Cerebellar cortex (tissue), 1 donor: ENCODE results near the gene CHRND.

Source experiments
- DNase-seq: peaks from one replicate; pipeline ENCODE4 v3.0.0-alpha.2; 2015; ENCODE audit warnings: low spot score

CHRND gene

GRCh38 chr2:232503809-232504323 is 22.1 kb upstream of the CHRND start:
- DNase-seq, result no peak

GRCh38 chr2:232504438-232504837 is 21.5 kb upstream of the CHRND start:
- DNase-seq, result peak; percentile 18

DNA sequence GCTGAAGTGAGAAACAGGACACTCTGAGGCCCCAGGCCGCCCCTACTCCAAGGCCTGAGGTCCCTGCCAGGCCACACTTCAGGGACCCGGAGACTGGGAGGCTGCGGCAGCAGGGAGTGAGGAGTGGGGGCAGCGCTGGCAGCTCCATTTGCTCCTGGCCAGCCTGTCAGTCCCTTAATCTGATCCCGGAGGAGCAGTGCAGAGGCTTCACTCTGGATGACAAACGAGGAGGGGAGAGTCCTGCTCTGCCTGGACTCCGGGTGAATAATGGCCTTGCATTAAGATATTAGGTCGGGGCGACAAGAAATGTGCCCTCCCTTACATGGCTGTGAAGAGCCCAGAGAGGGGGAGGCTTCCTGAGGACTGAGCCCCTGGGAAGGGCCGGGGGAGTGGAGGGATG is 20.1 kb upstream of the CHRND start:
- DNase-seq, result no peak

GRCh38 chr2:232506709-232507108 is 19.3 kb upstream of the CHRND start:
- DNase-seq, result no peak

GRCh38 chr2:232508251-232508650 is 17.7 kb upstream of the CHRND start:
- DNase-seq, result no peak

- no peak for DNase-seq
These were observed 14.5 kb upstream of the CHRND start for GRCh38 chr2:232511336-232511890.

DNA sequence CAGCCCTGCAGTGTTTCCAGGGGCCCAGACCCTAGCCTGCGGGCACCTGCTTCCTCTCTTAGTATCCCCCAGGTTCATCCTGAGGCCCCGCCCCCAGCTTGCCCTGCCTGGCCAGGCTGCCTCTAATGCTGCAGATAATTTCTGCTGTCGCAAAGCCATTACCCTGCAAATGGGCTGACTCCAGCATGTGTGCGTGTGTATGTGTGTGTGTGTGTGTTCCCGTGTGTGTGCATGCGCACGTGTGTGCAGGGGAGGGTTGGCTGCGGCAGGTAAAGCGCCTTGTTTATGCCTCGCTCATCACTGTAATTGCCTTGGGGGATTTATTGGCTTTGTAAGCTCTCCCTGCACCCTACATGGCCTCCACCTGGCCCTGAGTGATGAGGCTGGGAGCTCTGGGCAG is 13.4 kb upstream of the CHRND start:
- no peak for DNase-seq

- DNase-seq, result no peak
These were observed 12.6 kb upstream of the CHRND start for GRCh38 chr2:232513353-232513752.

DNA sequence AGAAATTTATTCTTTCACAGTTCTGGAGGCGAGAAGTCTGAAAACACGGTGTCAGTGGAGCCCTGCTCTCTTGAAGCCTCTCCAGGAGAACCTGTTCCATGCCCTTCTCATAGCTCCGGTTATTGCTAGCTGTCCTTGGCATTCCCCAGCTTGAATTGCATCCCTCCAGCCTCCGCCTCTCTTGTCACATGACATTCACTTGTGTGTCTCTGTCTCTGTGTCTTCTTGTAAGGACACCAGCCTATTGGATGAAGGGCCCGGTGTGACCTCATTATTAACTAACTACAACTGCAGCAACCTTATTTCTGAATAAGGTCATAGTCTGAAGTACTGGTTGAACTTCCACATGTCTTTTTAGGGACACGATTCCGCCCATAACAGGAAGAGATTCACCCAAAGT is 10.3 kb upstream of the CHRND start:
- DNase-seq, result no peak

- DNase-seq, result no peak
These were observed 9.4 kb upstream of the CHRND start for GRCh38 chr2:232516551-232516950.

DNA sequence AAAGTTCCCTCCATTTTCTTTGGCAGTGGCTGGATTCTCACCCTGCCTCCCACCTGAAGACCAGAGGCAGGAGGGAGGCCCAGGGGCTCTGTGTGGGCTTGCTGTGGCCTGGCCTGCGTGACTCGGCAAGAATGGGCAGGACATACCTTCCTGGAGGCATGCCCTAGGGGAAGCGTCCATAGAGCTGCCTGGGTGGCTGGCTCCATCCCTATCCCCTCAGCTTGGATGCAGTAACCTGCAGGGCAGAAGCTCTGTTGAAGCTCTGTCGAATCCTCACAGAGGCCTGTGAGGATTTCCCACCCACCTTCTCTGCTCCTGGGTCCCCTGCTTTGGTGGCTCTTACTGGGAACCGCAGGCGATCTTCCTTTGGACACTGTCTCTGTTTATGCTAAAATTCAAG is 7.1 kb upstream of the CHRND start:
- no peak for DNase-seq

- DNase-seq, result no peak
These were observed 6.2 kb upstream of the CHRND start, which contains the start of gene PRSS56 for GRCh38 chr2:232519581-232520438. Gene PRSS56 (plus strand): TSS chr2:232520388. CDS start chr2:232520599, 211 bp downstream.

- no peak for DNase-seq
These were observed 5.5 kb upstream of the CHRND start for GRCh38 chr2:232520489-232520888.

DNA sequence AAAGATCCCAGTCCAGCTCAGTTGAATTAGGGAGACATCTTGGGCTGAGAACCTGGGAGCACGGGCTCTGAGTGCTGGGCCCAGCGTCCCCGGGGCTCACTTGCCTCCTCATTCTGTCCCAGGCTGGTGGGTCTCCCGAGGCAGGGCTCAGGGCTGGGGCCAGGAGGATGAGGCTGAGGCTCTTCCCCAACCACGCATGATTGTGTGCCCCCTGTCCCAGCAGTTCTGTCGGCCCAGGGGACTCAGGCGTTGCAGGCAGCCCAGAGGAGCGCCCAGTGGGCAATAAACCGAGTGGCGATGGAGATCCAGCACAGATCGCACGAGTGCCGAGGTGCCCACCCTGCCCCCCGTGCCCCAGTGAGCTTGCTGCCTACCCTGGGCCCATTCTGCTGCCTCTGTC is 4.9 kb upstream of the CHRND start:
- DNase-seq, result no peak

DNA sequence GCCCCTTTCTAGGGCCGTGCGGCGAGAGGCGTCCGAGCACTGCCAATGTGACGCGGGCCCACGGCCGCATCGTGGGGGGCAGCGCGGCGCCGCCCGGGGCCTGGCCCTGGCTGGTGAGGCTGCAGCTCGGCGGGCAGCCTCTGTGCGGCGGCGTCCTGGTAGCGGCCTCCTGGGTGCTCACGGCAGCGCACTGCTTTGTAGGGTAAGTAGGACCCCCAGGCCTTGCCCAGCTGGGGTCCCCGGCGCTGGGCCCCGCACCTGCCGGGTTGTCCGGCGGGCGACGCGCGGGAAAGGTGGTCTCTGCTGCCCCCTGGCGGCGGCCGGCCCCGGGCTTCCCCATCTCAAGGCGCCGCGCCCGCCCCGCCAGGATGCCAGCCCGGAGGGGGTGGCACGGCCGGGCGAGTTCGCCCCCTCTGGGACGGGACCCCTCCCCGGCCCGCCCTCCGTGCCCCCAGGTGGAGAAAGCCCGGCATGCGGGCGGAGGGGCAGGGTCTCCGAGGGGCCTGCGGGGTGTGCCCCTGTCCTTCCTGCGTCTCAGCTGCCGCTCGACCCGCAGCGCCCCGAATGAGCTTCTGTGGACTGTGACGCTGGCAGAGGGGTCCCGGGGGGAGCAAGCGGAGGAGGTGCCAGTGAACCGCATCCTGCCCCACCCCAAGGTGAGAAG is 3.9 kb upstream of the CHRND start:
- DNase-seq, result no peak

GRCh38 chr2:232522623-232523401 is 3.1 kb upstream of the CHRND start:
- no peak for DNase-seq

DNA sequence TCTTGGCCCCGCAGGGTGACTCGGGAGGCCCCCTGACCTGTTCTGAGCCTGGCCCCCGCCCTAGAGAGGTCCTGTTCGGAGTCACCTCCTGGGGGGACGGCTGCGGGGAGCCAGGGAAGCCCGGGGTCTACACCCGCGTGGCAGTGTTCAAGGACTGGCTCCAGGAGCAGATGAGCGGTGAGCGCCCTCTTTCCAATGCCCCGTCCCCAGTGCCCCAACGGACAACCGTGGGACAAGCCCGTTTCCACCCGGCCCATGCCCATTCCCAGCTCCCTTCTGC is 2.6 kb upstream of the CHRND start:
- no peak for DNase-seq

GRCh38 chr2:232523682-232524597 is 2.0 kb upstream of the CHRND start:
- peak; percentile 50 for DNase-seq

DNA sequence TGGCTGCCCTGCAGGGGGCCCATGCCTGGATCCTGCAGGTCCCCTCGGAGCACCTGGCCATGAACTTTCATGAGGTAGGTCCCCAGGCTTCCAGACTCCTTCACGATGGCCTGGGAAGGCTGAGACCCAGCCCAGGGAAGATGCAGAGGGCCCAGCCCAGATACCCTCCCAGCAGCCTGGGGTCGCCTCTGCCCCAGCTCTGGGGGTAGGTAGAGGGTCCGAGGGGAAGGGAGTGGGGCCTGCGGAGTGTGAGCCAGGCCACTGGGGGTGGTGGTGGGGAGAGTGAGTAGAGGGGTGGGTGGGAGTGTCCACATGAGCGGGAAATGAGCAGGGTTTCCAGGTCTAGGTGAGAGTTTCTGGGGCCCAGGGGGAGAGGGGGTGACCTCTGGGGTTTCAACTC is 1.2 kb upstream of the CHRND start:
- no peak for DNase-seq

DNA sequence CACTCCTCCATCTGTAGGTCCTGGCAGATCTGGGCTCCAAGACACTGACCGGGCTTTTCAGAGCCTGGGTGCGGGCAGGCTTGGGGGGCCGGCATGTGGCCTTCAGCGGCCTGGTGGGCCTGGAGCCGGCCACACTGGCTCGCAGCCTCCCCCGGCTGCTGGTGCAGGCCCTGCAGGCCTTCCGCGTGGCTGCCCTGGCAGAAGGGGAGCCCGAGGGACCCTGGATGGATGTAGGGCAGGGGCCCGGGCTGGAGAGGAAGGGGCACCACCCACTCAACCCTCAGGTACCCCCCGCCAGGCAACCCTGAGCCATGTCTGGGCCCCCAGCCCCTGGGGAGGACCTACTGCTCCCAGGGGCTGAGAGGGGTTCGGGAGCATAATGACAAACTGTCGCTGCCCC is 761 bp upstream of the CHRND start:
- DNase-seq, result no peak

- no peak for DNase-seq
These were observed 497 bp downstream of the CHRND start for GRCh38 chr2:232526372-232526941.
